Measurements from ENCODE around the gene VRTN.

GRCh38 chr14:74368026-74368425 is 19.8 kb downstream of the VRTN start:
- TF ChIP-seq, protein P1, sequence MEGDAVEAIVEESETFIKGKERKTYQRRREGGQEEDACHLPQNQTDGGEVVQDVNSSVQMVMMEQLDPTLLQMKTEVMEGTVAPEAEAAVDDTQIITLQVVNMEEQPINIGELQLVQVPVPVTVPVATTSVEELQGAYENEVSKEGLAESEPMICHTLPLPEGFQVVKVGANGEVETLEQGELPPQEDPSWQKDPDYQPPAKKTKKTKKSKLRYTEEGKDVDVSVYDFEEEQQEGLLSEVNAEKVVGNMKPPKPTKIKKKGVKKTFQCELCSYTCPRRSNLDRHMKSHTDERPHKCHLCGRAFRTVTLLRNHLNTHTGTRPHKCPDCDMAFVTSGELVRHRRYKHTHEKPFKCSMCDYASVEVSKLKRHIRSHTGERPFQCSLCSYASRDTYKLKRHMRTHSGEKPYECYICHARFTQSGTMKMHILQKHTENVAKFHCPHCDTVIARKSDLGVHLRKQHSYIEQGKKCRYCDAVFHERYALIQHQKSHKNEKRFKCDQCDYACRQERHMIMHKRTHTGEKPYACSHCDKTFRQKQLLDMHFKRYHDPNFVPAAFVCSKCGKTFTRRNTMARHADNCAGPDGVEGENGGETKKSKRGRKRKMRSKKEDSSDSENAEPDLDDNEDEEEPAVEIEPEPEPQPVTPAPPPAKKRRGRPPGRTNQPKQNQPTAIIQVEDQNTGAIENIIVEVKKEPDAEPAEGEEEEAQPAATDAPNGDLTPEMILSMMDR (IDR thresholded peaks at IDR 0.05; ENCODE audit: insufficient read depth, low read length): no peak
- TF ChIP-seq POLR2AphosphoS5 (IDR thresholded peaks at IDR 0.05; ENCODE audit: low read depth) (no peak), GABPA (IDR thresholded peaks at IDR 0.05; ENCODE audit: low read depth) (no peak)

All from HL-60 (cell line).